Activated CD4-positive, alpha-beta memory T cell treated with anti-CD3 and anti-CD28 coated beads for 36 hours (primary cell): ENCODE results near the gene GID8. TPM values are rescaled to one million over a fixed set of nuclear protein-coding genes. Genes with fewer than 3 reads are reported as not detected.

ENCODE experiments used
- CTCF ChIA-PET: fragments of 350-600 bp; sonication (Branson Sonifier 250); formaldehyde crosslinking; loops from one replicate; lab custom pipeline; 2021; ENCODE audit warnings: antibody characterized with exemption, inconsistent platforms; lab: Charles Lee
- POLR2A ChIA-PET: fragments of 350-600 bp; sonication (Branson Sonifier 250); formaldehyde crosslinking; loops from one replicate; lab custom pipeline; 2021; ENCODE audit warnings: antibody characterized with exemption; lab: Charles Lee
- DNase-seq: peaks from one replicate; pipeline ENCODE4 v3.0.0-alpha.2; 2020
- H3K27ac Mint-ChIP-seq: one replicate; pipeline ENCODE4 v1.8.0; 2021; ENCODE audit warnings: mixed read lengths
- H3K27me3 Mint-ChIP-seq: one replicate; pipeline ENCODE4 v1.8.0; 2021; ENCODE audit warnings: mixed read lengths
- H3K36me3 Mint-ChIP-seq: one replicate; pipeline ENCODE4 v1.8.0; 2021; ENCODE audit warnings: mixed read lengths
- H3K4me1 Mint-ChIP-seq: one replicate; pipeline ENCODE4 v1.8.0; 2021; ENCODE audit warnings: low read depth, mixed read lengths
- H3K4me3 Mint-ChIP-seq: one replicate; pipeline ENCODE4 v1.8.0; 2021; ENCODE audit warnings: mild to moderate bottlenecking, mixed read lengths
- H3K9me3 Mint-ChIP-seq: one replicate; pipeline ENCODE4 v1.8.0; 2021; ENCODE audit warnings: mixed read lengths
- intact Hi-C: fragments of 100-400 bp; cut with micrococcal nuclease; formaldehyde crosslinking; loops from one replicate; pipeline ENCODE4 v1.15.1; 2023
- total RNA-seq, 2 experiments: library from RNA; stranded (reverse); gene quantifications; one replicate each; pipeline ENCODE4 v1.2.3, GENCODE V29; 2021

Gene GID8
- total RNA-seq, 2 experiments from 2014 or later, result 33.9 to 34.8 TPM

DNA sequence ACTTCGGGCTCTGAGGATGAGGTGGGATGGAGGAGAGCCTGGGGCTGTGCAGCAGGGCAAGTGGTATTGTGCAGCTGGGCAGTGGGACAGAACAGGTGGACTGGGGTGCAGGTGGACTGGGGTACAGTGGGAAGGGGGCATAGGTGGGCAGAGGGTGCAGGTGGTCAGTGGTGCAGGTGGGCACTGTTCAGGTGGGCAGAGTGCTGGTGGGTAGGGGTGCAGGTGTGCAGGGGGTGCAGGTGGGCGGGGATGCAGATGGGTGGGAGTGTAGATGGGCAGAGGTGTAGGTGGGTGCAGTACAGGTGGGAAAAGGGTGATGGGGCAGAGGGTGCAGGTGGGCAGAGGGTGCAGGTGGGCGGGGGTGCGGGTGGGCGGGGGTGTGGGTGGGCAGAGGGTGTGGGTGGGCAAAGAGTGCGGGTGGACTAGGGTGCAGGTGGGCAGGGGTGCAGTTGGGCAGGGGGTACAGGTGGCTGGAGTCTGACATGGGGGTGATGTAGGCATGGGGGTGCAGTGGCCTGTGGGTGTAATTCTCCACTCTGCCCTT lies 48.4 kb downstream of the GID8 start:
- ChIA-PET POLR2A (no interaction called here), CTCF (no interaction called here)
- Mint-ChIP-seq H3K4me3 (no peak overlapping the region), H3K27me3 (peaks cover 10% of the 10 kb centered on the region), H3K27ac (no peak overlapping the region), H3K9me3 (no peaks in the 10 kb centered on the region), H3K4me1 (peaks cover 14% of the 10 kb centered on the region), H3K36me3 (no peaks in the 10 kb centered on the region)
- no peak for DNase-seq
- intact Hi-C loops, result no loop called here

DNA sequence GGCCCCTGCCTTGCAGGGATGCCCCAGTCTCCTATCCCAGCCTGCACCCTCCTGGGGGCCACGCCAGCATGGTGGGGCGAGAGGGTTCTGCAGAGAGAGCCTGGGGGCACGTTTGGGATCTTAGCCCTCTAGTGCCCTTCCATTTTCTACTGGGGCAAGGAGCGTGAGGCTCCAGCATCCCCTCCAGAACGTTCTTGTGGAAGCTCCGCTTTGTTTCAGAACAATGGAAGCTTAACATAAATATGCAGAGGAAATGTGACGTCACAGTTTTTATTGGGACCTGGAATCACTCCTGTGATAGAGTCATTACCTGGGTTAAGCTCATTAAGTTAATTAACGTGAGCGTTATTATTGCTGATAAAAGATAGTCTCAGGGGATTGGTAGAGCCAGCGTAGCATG lies 49.2 kb downstream of the GID8 start:
- Mint-ChIP-seq H3K27me3 (peaks cover 8% of the 10 kb centered on the region), H3K27ac (no peak overlapping the region), H3K36me3 (no peaks in the 10 kb centered on the region), H3K4me3 (no peak overlapping the region), H3K9me3 (no peaks in the 10 kb centered on the region), H3K4me1 (peaks cover 7% of the 10 kb centered on the region)
- DNase-seq, result no peak
- POLR2A ChIA-PET, result no interaction called here
- CTCF ChIA-PET, result interaction anchor here (1.5 kb wide), 1 partner anchor 14 kb away, joined by 5 read pairs; no protein-coding TSS in a partner anchor
- intact Hi-C loops, result no loop called here

- Mint-ChIP-seq H3K9me3 (no peaks in the 10 kb centered on the region), H3K4me1 (peaks cover 5% of the 10 kb centered on the region), H3K4me3 (peak overlapping the region; percentile 57), H3K27me3 (peaks cover 12% of the 10 kb centered on the region), H3K27ac (no peak overlapping the region), H3K36me3 (no peaks in the 10 kb centered on the region)
- intact Hi-C loops, result no loop called here
- POLR2A ChIA-PET, result no interaction called here
- DNase-seq, result peak; percentile 52
- CTCF ChIA-PET, result interaction anchor here (1.1 kb wide), 1 partner anchor 9 kb away, joined by 4 read pairs; no protein-coding TSS in a partner anchor
These were observed 51.3 kb downstream of the GID8 start for GRCh38 chr20:62989201-62989601.

GRCh38 chr20:62990306-62990825 lies 52.4 kb downstream of the GID8 start:
- intact Hi-C loops, result no loop called here
- POLR2A ChIA-PET, result no interaction called here
- Mint-ChIP-seq H3K27ac (no peak overlapping the region), H3K4me1 (peaks cover 5% of the 10 kb centered on the region), H3K9me3 (no peaks in the 10 kb centered on the region), H3K36me3 (no peaks in the 10 kb centered on the region), H3K4me3 (no peak overlapping the region), H3K27me3 (peaks cover 16% of the 10 kb centered on the region)
- CTCF ChIA-PET, result interaction anchor here (1.1 kb wide), 1 partner anchor 19 kb away, joined by 4 read pairs; no protein-coding TSS in a partner anchor
- DNase-seq, result no peak

- Mint-ChIP-seq H3K27ac (no peak overlapping the region), H3K27me3 (peaks cover 20% of the 10 kb centered on the region), H3K36me3 (no peaks in the 10 kb centered on the region), H3K4me3 (no peak overlapping the region), H3K9me3 (no peaks in the 10 kb centered on the region), H3K4me1 (peaks cover 5% of the 10 kb centered on the region)
- ChIA-PET POLR2A (no interaction called here), CTCF (interaction anchor here (1.1 to 1.5 kb wide), 2 partner anchors 18 to 19 kb away, joined by 4 read pairs; no protein-coding TSS in a partner anchor)
- intact Hi-C loops, result no loop called here
- DNase-seq, result no peak
These were observed 53.4 kb downstream of the GID8 start for GRCh38 chr20:62991196-62991807.

DNA sequence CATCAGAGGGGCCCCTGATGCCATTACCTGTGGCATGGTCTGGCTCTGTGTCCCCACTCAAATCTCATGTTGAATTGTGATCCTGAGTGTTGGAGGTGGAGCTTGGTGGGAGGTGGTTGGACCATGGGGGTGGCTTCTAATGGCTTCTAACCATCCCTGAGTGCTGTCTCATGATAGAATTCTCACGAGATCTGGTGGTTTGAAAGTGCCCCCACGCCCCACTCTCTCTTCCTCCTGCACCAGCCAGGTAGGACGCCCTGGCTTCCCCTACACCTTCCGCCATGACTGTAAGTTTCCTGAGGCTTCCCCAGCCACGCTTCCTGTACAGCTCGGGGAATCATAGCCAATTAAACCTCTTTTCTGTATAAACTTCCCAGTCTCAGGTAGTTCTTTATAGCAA lies 53.9 kb downstream of the GID8 start:
- ChIA-PET CTCF (interaction anchor here (1.5 kb wide), 1 partner anchor 19 kb away, joined by 4 read pairs; no protein-coding TSS in a partner anchor), POLR2A (no interaction called here)
- peaks cover 5% of the 10 kb centered on the region for H3K4me1 Mint-ChIP-seq
- intact Hi-C loops, result no loop called here
- no peak overlapping the region for H3K4me3 Mint-ChIP-seq
- no peaks in the 10 kb centered on the region for H3K9me3 Mint-ChIP-seq
- no peak for DNase-seq
- no peaks in the 10 kb centered on the region for H3K36me3 Mint-ChIP-seq
- H3K27me3 Mint-ChIP-seq, result peaks cover 19% of the 10 kb centered on the region
- H3K27ac Mint-ChIP-seq, result no peak overlapping the region

GRCh38 chr20:62993856-62994494 lies 56.0 kb downstream of the GID8 start:
- intact Hi-C loops, result no loop called here
- H3K4me3 Mint-ChIP-seq, result no peak overlapping the region
- no peaks in the 10 kb centered on the region for H3K36me3 Mint-ChIP-seq
- ChIA-PET CTCF (interaction anchor here (1.1 kb wide), 1 partner anchor 22 kb away, joined by 3 read pairs; no protein-coding TSS in a partner anchor), POLR2A (no interaction called here)
- peaks cover 30% of the 10 kb centered on the region for H3K27me3 Mint-ChIP-seq
- DNase-seq, result no peak
- no peak overlapping the region for H3K27ac Mint-ChIP-seq
- peaks cover 4% of the 10 kb centered on the region for H3K4me1 Mint-ChIP-seq
- no peaks in the 10 kb centered on the region for H3K9me3 Mint-ChIP-seq

DNA sequence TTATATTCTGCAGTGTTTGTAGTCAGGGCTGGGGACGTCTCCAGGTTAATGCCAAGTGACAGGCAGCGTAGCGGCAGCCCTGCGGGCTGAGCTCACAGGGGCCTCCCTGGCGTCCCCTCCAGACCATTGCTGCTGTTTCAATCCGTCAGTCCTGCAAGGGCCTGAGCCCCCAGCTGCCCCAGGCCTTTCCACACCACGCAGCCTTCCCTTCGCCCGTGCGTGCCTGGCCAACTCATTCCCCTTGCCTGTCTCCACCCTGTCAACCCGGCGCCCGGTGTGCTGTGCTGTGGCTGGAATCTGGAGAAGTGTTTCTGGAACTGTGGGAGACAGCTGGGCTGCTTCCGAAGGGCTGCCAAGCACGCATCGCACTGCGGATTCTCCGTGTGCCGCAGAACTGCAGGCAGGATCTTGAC lies 56.9 kb downstream of the GID8 start:
- Mint-ChIP-seq H3K4me1 (no peaks in the 10 kb centered on the region), H3K27me3 (peaks cover 34% of the 10 kb centered on the region), H3K27ac (no peak overlapping the region), H3K9me3 (no peaks in the 10 kb centered on the region), H3K36me3 (no peaks in the 10 kb centered on the region), H3K4me3 (no peak overlapping the region)
- ChIA-PET CTCF (interaction anchor here (0.9 to 1.2 kb wide), 2 partner anchors 13 to 22 kb away, joined by 3 to 4 read pairs; no protein-coding TSS in a partner anchor), POLR2A (no interaction called here)
- intact Hi-C loops, result no loop called here
- no peak for DNase-seq

DNA sequence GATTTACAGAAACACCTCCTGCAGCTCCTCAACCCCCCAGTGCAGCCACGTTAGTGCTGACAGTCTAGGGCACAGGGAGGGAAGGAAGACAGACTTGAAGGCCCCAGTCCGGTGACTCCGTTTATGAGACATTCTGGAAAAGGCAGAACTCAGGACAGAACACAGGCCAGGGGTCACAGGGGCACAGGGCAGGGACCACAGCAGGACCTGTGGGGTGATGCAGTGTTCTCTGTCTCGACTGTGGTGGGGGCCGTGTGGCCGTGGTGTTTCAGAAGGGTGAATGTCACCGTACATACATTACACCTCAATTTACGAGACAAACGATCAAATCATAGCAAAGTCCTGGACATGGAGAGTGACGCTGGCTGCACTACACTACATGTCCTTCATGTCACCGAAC lies 57.5 kb downstream of the GID8 start:
- Mint-ChIP-seq H3K4me1 (no peaks in the 10 kb centered on the region), H3K9me3 (no peaks in the 10 kb centered on the region), H3K27me3 (peaks cover 40% of the 10 kb centered on the region), H3K4me3 (no peak overlapping the region), H3K27ac (no peak overlapping the region), H3K36me3 (no peaks in the 10 kb centered on the region)
- POLR2A ChIA-PET, result no interaction called here
- intact Hi-C loops, result no loop called here
- CTCF ChIA-PET, result interaction anchor here (0.9 to 1.2 kb wide), 2 partner anchors 13 to 23 kb away, joined by 3 to 4 read pairs; no protein-coding TSS in a partner anchor
- no peak for DNase-seq

DNA sequence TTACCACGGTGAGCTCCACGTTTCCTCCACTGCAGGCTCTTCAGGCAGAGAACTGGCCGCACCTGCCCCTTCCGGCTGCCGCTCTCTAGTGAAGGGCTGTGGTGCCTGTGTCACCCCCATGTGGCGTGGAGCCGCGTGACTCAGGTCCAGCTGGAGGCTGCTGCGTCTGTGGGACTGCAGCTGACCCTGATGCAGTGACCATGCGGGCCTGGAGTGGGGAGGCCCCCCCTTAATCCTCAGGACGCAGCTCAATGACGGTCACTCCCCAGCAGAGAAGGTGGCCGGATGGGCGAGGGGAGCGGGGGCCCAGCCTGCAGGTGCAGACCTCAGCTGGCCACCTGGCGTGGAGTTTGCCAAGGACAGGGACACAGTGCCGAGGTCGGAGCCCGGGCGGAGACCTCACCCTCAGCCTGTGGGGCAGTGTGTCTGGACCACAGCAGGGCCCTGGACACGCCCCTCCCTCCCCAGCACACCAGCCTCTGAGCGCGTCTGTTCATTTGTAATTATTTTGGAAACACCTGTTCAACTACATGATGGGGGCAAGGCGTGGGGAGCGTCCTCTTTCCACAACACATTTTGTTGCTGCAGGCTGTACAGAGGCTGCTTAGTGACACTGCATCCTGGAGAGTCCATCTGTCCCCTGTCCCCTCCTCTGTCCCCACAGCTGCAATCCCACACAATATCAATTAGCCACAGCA lies 58.1 kb downstream of the GID8 start:
- no peak overlapping the region for H3K4me3 Mint-ChIP-seq
- DNase-seq, result no peak
- CTCF ChIA-PET, result interaction anchor here (1.2 kb wide), 1 partner anchor 24 kb away, joined by 4 read pairs; no protein-coding TSS in a partner anchor
- H3K27ac Mint-ChIP-seq, result no peak overlapping the region
- no peaks in the 10 kb centered on the region for H3K36me3 Mint-ChIP-seq
- no peaks in the 10 kb centered on the region for H3K9me3 Mint-ChIP-seq
- H3K27me3 Mint-ChIP-seq, result peaks cover 42% of the 10 kb centered on the region
- intact Hi-C loops, result no loop called here
- POLR2A ChIA-PET, result no interaction called here
- H3K4me1 Mint-ChIP-seq, result no peaks in the 10 kb centered on the region

- Mint-ChIP-seq H3K36me3 (no peaks in the 10 kb centered on the region), H3K4me1 (no peaks in the 10 kb centered on the region), H3K4me3 (no peak overlapping the region), H3K27me3 (peaks cover 45% of the 10 kb centered on the region), H3K27ac (no peak overlapping the region), H3K9me3 (no peaks in the 10 kb centered on the region)
- DNase-seq, result no peak
- CTCF ChIA-PET, result no interaction called here
- POLR2A ChIA-PET, result no interaction called here
- intact Hi-C loops, result no loop called here
These were observed 58.6 kb downstream of the GID8 start for GRCh38 chr20:62996596-62996982.
